Endodermal cell (in vitro differentiated cells): ENCODE measurements around the gene SERF1A. TPM values are rescaled to one million over a fixed set of nuclear protein-coding genes. Genes with fewer than 3 reads are reported as not detected.
"Not testable (repeated sequence)": the region's sequence is repeated elsewhere in the genome, so short reads cannot be mapped to it uniquely, and the experiment has no call there.

Experiments
- DNase-seq: peaks from one replicate; pipeline ENCODE4 v3.0.0-alpha.2; 2017
- H3K27ac ChIP-seq: 2 replicates; pipeline ENCODE4 v1.5.1; 2013; ENCODE audit warnings: mild to moderate bottlenecking, low read depth, low read length, moderate library complexity
- H3K27me3 ChIP-seq: 2 replicates; pipeline ENCODE4 v1.6.1; 2013; ENCODE audit warnings: mild to moderate bottlenecking, low read length, moderate library complexity; ENCODE audit not compliant: insufficient read depth, control insufficient read depth, poor library complexity, severe bottlenecking
- H3K36me3 ChIP-seq: 2 replicates; pipeline ENCODE4 v1.7.0; 2013; ENCODE audit warnings: mild to moderate bottlenecking, low read length, moderate library complexity; ENCODE audit not compliant: control insufficient read depth, insufficient read depth
- H3K4me1 ChIP-seq: one replicate; pipeline ENCODE4 v1.7.0; 2013; ENCODE audit warnings: low read length; ENCODE audit not compliant: control insufficient read depth, insufficient read depth
- H3K4me3 ChIP-seq: 2 replicates; pipeline ENCODE4 v1.5.1; 2013; ENCODE audit warnings: mild to moderate bottlenecking, low read length, moderate library complexity
- H3K9ac ChIP-seq: 2 replicates; pipeline ENCODE4 v1.6.1; 2013; ENCODE audit warnings: mild to moderate bottlenecking, low read length, moderate library complexity; ENCODE audit not compliant: poor library complexity, severe bottlenecking; ENCODE audit errors: extremely low read depth
- H3K9me3 ChIP-seq: 2 replicates; pipeline ENCODE4 v1.6.1; 2013; ENCODE audit warnings: mild to moderate bottlenecking, low read length, moderate library complexity; ENCODE audit not compliant: control insufficient read depth
- H3K27ac Mint-ChIP-seq: 2 replicates; pipeline ENCODE4 v1.8.0; 2020; ENCODE audit warnings: mixed read lengths
- H3K27me3 Mint-ChIP-seq: 2 replicates; pipeline ENCODE4 v1.8.0; 2021; ENCODE audit warnings: mild to moderate bottlenecking, mixed read lengths; ENCODE audit not compliant: insufficient read depth
- H3K36me3 Mint-ChIP-seq: 2 replicates; pipeline ENCODE4 v1.8.0; 2020; ENCODE audit warnings: low read depth, mixed read lengths
- H3K4me1 Mint-ChIP-seq: 2 replicates; pipeline ENCODE4 v1.8.0; 2020; ENCODE audit warnings: mixed read lengths
- H3K4me3 Mint-ChIP-seq: 2 replicates; pipeline ENCODE4 v1.8.0; 2020; ENCODE audit warnings: mild to moderate bottlenecking, moderate library complexity, mixed read lengths
- H3K9me3 Mint-ChIP-seq: 2 replicates; pipeline ENCODE4 v1.8.0; 2020; ENCODE audit warnings: mild to moderate bottlenecking, mixed read lengths
- WGBS, 2 experiments: methylation state at CpG; one replicate each; pipeline versions ENCODE4 v1.1.5 to v1.1.7; 2013; ENCODE audit warnings: missing lambda C conversion rate in 2 of 2, mixed read lengths in 1 of 2; ENCODE audit not compliant: insufficient coverage in 1 of 2, insufficient read length in 1 of 2; 5-methylcytosine and 5-hydroxymethylcytosine counted together
- total RNA-seq, 2 donors: library from RNA; stranded (reverse); fragmentation: NEBNext Ultra II Directional in 1 of 2; extraction: Animal tissue kit (Norgen Biotek cat#: 25700) in 1 of 2; gene quantifications; 2 replicates in 1 of 2; 3 replicates in 1 of 2; pipeline ENCODE4 v1.2.1, GENCODE V29; 2021

Gene SERF1A
- total RNA-seq, 2 donors from 2014 or later, result 6.4 to 11.1 TPM

- no CpG with 5 or more reads among the region's 16 CpGs for WGBS, 2 experiments
- not testable (repeated sequence) for H3K27me3 ChIP-seq, H3K36me3 ChIP-seq, H3K27ac ChIP-seq, H3K9ac ChIP-seq, H3K4me1 Mint-ChIP-seq, DNase-seq, H3K36me3 Mint-ChIP-seq, H3K4me1 ChIP-seq, H3K9me3 ChIP-seq, H3K27ac Mint-ChIP-seq, H3K27me3 Mint-ChIP-seq, H3K9me3 Mint-ChIP-seq, H3K4me3 ChIP-seq, H3K4me3 Mint-ChIP-seq
These were observed 24.7 kb downstream of the SERF1A start for GRCh38 chr5:70925211-70925562.

- H3K27ac ChIP-seq, H3K36me3 Mint-ChIP-seq, H3K27me3 Mint-ChIP-seq, H3K9ac ChIP-seq, DNase-seq, H3K9me3 Mint-ChIP-seq, H3K4me3 Mint-ChIP-seq, H3K4me1 ChIP-seq, H3K27ac Mint-ChIP-seq, H3K36me3 ChIP-seq, H3K9me3 ChIP-seq, H3K4me3 ChIP-seq, H3K27me3 ChIP-seq, H3K4me1 Mint-ChIP-seq: not testable (repeated sequence)
- WGBS, 2 experiments, result no CpG with 5 or more reads among the region's 6 CpGs
These were observed 31.4 kb downstream of the SERF1A start for GRCh38 chr5:70931709-70932368.

GRCh38 chr5:70932560-70932959 lies 32.1 kb downstream of the SERF1A start:
- not testable (repeated sequence) for H3K4me3 ChIP-seq, H3K27ac ChIP-seq, H3K27me3 Mint-ChIP-seq, DNase-seq, H3K9ac ChIP-seq, H3K9me3 ChIP-seq, H3K9me3 Mint-ChIP-seq, H3K36me3 Mint-ChIP-seq, H3K36me3 ChIP-seq, H3K4me1 Mint-ChIP-seq, H3K4me1 ChIP-seq, H3K27ac Mint-ChIP-seq, H3K4me3 Mint-ChIP-seq, H3K27me3 ChIP-seq
- no CpG with 5 or more reads among the region's 1 CpG for WGBS, 2 experiments

DNA sequence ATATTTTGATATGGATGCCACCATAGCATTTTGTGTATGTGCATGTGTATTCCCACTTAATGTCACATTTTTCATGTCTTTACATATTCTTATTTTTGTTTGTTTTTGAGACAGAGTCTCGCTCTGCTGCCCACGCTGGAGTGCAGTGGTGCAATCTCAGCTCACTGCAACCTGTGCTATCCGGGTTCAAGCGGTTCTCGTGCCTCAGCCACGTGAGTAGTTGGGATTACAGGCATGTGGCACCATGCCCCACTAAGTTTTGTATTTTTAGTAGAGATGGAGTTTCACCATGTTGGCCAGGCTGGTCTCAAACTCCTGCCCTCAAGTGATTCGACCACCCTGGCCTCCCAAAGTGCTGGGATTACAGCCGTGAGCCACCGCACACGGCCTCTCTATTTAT lies 52.6 kb downstream of the SERF1A start:
- WGBS, 2 experiments, result no CpG with 5 or more reads among the region's 10 CpGs
- not testable (repeated sequence) for H3K9ac ChIP-seq, H3K4me1 ChIP-seq, H3K4me1 Mint-ChIP-seq, H3K4me3 Mint-ChIP-seq, DNase-seq, H3K9me3 ChIP-seq, H3K27me3 Mint-ChIP-seq, H3K27ac Mint-ChIP-seq, H3K27ac ChIP-seq, H3K36me3 Mint-ChIP-seq, H3K27me3 ChIP-seq, H3K36me3 ChIP-seq, H3K9me3 Mint-ChIP-seq, H3K4me3 ChIP-seq

Other genes starting within 250 kb of the SERF1A start
- 10 to 100 TPM; 61.8 to 72.6 TPM for gene SMN1, start 24.4 kb downstream of the SERF1A start, total RNA-seq
- gene NAIP, start 124.7 kb downstream of the SERF1A start, total RNA-seq, result 1 to 10 TPM; 7.9 to 9.3 TPM
- 10 to 100 TPM; 46.2 to 52.6 TPM for gene GTF2H2, start 167.0 kb downstream of the SERF1A start, total RNA-seq